Midbrain (tissue), 1 donor: Measurements from ENCODE around the gene HOXA10.

Source experiments
- DNase-seq: peaks from one replicate; lab custom pipeline; 2025; lab: John Stamatoyannopoulos, UW

Gene HOXA10

GRCh38 chr7:27203365-27203953 is 29.3 kb upstream of the HOXA10 start:
- no peak for DNase-seq

DNA sequence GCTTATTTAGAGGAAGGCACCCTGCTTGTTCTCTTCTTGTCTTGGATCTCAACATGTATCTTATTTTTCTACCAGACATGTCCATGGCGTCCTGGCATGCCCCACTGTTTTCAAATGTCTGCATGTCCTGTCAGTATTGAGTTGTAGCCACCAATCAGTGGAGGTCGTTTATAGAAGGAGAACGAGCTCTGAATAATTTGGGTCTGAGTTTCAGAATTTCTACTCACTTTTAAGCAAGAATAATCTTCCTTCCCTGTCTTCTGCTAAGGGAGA is 28.7 kb upstream of the HOXA10 start:
- no peak for DNase-seq

- no peak for DNase-seq
Measured at GRCh38 chr7:27202018-27202861, 28.1 kb upstream of the HOXA10 start.

GRCh38 chr7:27201580-27202017 is 27.5 kb upstream of the HOXA10 start:
- DNase-seq, result no peak

- DNase-seq, result peak; percentile 2
Measured at GRCh38 chr7:27200761-27201579, 26.9 kb upstream of the HOXA10 start.

DNA sequence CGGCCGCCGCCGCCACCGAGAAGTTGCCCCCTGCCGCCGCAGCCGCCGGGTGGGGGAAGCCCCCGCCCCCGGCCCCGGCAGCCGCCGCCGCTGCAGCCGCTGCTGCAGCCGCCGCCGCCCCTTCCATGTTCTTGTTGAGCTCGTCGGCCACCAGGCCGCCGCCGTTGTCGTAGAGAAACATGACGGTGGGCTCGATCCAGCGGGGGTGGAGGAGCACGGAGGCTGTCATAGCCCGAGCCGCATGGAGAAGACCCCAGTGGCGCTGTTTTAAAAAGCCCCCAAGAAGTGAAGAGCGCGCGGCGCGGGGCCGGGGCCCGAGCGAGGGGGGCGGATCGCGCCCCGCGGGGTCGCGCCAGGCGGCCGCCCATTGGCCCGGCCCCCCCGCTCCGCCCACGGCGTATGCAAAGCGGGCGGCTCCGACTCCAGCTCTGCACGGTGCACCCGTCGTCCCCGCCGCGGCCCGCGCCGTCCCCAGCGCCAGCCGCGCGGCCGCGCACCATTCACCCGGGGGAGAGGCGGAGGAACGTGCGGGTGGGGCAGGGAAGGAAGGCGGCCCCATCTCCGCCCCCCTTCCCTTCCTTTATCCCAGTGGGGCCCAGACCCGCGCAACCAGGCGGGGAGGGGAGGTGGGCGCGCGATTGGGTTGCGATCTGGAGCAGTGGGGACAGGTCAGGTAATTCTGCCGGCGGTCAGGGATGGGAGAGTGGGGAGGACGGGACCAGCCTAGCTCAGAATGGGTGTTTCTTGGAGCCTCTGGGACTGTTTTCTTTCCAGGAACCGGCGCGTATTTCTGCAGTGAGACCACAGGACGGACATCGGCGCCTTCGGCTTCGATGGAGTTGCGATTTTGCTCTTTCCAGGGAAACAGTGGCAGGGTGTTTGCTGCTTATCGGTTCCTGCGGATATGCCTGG is 26.0 kb upstream of the HOXA10 start, which contains the start of gene HOXA13:
HOXA13 (minus strand) TSS at position 243 of the 912 bp plus-strand sequence; CDS start at position 229, 14 bp downstream.
- no peak for DNase-seq

DNA sequence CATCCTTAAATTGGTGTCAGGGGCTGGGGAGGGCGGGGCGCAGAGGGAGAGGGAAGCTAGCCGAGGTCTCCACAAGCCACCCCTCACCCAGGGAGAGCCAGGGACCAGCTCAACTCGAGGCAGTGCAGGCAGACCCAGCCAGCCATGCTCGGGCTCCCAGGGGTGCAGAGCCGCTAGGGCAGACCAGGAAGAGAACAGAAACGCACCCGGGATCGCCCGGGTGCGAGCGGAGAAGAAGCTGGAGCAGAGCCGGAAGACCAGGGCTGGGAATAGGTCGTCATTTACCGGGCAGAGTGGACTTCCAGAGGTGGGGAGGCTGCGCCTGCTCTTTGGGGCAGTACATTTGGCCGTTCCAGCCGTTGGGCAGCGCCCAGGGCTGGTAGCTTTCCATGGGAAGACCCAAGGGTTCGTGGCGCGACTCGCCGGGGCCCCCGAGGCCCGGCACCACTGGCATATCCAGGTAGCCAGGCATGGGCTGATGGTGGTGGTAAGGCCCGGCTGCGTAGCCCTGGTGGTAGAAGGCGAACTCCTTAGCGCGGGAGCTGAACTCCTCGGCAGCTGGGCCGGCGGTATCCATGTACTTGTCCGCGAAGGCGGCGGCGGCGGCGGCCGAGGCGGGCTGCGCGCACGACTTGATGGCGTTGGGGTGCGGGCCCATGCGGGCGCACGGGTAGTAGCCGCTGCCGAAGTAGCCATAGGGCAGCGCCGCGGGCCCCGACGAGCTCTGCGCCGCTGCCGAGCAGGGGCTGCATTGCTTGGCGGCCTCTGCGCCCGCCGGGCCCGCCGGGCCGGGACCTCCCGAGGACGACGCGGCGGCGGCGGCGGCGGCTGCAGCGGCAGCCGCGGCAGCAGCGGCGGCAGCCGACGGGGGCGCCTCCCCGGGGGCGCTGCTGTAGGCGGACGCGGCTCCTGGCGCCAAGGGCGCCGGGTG is 25.0 kb upstream of the HOXA10 start:
- DNase-seq, result no peak

DNA sequence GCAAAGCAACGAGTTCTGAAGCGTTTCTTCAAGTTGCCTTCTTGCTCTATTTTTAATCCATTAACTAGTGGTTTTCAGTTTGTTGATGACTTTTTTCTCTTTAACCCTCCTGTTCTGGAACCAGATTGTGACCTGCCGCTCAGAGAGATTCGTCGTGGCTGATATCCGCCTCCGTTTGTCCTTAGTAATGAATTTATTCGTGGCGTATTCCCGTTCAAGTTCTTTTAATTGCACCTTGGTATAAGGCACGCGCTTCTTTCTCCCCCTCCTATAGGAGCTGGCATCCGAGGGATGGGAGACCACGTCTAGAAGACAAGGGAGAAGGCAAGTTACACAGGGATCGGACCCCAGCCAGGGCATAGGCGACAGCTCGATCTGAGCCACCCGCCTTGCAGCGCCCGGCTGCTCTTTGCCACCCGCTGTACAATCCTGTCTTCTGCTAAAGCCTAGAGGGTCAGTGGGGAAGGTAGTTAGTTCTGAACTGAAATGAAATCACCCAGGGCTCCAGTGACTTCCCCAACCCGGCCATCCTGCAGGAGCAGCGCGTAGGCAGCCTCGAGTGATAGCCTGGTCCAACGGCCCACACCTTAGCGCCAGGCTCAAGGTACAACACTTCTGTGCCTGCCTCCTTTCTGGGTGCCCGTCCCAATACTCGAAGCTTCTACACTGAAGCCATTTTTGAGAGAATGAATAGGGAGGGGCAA is 24.2 kb upstream of the HOXA10 start:
- no peak for DNase-seq

GRCh38 chr7:27197137-27198042 is 23.3 kb upstream of the HOXA10 start:
- no peak for DNase-seq

GRCh38 chr7:27196287-27196767 is 22.2 kb upstream of the HOXA10 start:
- peak; percentile 81 for DNase-seq

DNA sequence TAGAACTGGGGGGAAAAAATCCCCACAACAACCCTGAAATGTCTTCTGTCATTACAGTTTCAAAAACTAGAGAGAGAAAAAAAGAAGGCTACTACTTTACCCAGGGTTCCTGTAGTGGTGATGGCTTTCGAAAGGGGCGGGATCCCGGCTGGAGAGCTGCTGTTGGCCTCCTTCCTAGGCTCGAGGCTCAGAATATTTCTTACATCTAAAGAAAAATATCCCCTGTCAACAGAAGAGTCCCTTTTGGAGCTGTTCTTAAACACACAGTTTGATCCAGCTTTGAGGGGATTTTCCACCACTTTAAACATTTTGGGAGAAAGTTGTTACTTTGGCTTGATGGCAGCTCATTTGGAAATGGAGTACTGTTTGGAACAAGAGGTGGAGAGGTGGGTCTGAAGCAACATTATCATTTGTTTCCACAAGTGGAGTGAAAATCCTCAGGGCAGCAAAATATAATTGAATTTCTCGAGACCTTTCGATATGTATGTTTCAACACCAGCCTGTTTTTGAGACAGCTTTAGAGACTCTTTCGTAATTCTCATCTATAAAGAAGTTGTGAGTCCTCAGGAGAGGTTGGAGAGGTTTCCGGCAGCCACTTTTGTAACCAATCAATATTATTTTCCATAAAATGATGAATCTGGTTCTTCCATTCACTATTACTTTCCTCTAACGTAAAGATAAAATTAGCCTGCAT is 20.7 kb upstream of the HOXA10 start:
- no peak for DNase-seq

GRCh38 chr7:27194002-27194352 is 19.9 kb upstream of the HOXA10 start:
- DNase-seq, result no peak

DNA sequence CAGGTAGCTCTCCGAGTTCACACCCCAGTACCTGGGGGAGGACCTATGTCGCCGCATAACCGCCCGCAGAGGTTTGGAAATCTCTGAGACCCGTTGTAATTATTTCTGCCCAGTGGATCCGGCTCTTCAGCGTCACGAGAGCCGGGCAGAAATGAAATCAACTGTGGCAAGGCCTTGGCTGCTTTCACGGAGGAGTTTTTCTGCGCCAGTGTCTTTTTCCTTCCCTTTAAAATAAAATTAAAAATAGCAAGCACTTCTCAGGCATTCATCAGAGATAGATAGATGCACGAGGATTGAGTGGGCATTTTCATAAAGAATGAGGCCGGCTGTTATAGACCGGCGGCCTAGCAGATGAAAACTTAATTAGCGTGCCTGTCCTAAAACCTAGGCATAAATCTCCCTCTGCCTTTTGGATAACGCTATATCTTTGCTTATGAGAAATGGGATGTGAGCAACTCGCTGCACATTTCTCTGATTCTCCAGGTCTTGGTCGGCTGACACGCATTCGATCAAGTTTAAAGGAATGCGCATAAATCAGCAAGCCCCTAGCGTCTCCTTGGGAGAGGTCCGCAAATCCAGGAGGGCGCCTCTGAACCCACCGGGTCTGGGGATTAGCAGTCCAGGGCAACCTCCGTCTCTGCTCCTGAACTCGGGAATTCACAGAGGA is 19.3 kb upstream of the HOXA10 start:
- DNase-seq, result no peak

GRCh38 chr7:27192546-27193334 is 18.6 kb upstream of the HOXA10 start:
- DNase-seq, result no peak

DNA sequence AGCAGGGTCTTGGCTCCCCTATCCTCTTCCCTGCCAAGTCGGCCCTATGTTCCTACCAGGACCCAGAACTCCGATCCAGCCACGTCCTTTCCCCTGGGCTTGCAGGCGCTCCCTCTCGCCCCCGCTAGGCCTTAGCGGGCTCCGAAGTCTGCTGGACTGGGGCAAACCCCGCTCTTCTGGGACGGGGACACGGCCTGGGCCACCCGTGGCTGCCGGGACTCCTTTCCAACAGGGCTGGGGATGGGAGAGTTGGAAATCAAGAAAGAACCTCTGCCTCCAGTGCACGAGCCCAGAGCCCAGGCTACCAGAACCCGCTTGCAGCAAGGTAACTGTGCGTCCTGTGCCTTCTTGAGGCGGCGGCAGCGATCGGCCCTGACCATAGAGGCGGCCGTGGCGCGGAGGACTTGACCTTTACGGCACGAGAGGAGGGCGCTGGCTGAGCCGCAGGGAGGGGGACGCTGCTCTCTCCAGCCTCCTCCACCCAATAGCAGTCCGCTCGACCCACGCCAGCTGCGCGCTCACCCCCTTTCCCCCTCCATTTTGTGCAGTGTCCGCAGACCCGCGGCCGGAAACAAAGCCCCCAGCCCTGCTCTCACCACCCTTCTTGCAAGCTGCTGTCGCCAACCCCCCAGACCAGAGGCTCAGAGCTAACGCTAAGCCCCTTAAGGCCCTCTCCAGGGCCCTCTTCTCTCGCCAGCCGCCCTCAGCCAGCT is 17.9 kb upstream of the HOXA10 start:
- DNase-seq, result no peak

- no peak for DNase-seq
Measured at GRCh38 chr7:27191161-27191731, 17.1 kb upstream of the HOXA10 start.
